Stimulated activated CD8-positive, alpha-beta memory T cell treated with anti-CD3 and anti-CD28 coated beads, Interleukin-15, amount 100 ng/mL, for 48 hours (primary cell): ENCODE results near the gene TBX3.

ENCODE experiments used
- DNase-seq, 2 donors: peaks; one replicate each; pipeline ENCODE4 v3.0.0-alpha.2; 2020; ENCODE audit warnings: low read depth in 2 of 2

TBX3 gene

GRCh38 chr12:114668151-114668885 lies 15.7 kb downstream of the TBX3 start:
- DNase-seq, result peak; percentile 24 to 25

DNA sequence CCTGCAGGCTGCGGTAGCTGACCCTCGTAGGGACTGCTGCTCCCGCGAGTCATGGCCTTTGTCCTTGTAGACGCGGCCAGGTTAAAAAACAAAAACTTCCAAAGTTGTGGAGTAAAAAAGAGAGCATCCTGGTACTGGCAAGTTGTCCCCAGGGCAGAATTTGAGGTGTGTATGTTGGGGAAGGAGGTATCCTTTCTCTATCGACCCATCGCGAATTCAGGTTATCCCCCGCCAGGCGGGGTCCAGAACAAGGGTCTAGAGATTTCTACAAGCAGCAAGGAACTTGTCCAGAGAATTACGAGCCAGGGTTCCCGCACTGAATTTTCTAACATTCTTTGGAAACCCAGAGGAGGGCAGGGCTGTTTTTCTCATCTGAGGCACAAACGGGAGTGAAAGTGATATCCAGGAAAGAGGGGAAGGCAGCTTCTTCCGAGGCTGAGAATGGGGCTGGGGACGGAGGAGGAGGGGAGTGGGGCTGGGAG lies 16.3 kb downstream of the TBX3 start:
- DNase-seq, result no peak

DNA sequence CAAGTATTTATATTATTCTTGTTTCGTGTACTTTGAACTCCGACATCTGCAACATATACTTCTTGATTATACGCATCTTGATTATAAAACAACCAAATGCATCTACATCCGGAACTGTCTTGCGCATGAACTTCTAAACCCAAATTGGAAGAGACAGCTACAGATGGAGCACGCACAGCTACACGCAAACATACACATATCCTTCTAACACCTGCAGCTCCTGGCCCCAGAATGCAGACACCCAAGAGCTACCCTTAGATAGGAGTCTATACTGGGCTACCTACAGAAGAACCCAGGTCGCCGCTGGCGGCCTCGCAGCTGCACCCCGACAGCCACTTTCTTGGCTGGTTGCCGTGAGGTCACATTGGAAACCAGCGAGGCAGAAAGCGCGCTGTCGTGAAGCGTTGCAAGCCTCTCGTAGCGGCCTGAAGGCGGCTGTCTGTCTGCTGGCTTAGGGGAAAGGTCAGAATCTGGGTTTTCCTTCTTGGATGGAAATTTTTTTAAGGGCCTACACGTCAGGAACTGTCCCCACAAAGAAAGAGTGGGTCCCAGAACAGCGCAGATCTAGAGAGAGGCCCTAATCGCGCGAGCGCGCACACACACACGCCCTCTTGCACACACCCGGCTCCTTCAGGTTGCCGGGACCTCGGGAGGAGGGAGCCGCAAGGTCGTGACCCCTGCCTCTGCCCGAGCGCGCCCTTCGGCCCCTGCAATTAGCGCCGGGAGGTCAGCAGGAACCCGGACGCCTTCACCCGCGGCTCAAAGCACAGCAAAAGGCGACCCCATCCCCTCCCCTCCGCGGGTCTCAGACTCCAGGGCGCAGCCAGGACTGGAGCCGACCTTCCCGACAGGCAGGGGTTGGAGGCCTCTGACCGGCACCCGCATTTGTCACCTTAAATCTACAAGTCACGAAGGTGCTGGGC lies 17.0 kb downstream of the TBX3 start:
- no peak for DNase-seq

DNA sequence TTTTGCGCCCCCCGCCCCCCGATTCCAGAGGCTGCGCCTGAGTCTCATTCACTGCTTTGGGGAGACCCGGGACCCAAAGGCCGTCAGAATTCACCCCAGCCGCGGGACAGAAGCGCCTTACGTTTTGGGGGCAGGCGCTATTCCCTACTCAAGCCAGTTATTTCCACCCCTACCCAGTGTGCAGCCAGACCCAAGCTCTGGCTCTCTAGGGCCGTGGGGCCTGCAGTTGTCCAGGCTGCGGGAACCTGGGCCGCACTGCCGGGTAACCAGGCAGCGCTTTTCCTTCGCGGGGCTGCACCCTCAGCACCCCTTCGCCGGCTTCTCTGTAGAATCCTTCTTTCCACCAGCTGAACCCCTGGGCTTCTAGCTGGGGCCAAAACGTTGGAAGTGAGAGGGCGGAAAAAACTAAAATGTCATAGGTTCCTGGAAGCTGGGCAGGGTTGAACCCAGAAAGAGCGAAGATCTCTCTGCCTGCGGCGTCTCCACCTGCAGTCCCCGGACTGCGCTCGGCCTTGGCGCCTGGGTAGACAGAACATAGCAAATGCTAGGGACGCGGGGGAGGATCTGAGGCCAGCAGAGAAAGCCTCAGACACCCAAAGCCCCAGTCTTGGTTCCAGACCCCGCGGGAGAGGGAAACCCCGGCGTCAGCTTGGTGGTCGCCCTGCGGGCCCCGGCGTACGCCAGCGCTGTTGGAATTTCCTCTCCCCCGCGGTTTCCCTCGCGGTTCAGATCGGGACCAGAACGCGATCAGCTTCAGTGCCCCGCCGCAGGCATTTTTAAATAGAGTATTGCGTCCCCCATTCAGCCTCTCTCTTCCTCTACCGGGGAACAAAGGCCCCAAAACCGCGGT lies 18.3 kb downstream of the TBX3 start:
- DNase-seq, result no peak

DNA sequence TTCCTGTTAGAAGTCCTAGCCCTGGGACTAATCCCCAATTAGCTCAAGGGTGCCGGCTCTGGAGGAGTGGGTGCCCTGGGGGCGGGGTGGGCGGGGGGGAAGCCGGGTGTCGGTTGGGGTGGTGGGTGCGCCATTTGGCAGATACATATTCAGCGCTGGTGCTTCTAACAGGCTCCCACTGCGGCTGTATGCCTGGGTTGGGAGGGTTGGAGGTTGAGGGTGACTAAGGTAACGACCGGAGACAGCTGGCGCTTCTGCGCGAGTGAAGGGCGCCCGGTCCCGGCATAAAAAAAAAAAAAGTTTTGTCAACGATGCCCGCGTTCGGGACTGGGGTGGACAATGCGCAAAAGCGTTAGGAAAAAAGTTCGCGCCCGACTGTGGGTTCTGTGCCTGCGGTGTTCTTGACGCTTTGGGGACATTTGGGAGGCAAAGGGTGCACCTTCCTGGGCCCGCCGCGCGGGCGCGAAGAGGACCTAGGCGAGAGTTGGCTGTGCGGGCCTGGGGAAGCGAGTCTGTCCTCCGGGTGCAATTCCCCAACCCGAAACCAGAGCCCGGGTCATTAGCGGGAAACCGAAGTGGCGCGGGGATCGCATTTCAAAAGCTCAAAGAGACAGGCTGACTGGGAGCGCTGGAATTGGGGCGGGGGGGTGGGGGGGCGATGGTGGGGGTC lies 19.2 kb downstream of the TBX3 start:
- DNase-seq, result no peak

DNA sequence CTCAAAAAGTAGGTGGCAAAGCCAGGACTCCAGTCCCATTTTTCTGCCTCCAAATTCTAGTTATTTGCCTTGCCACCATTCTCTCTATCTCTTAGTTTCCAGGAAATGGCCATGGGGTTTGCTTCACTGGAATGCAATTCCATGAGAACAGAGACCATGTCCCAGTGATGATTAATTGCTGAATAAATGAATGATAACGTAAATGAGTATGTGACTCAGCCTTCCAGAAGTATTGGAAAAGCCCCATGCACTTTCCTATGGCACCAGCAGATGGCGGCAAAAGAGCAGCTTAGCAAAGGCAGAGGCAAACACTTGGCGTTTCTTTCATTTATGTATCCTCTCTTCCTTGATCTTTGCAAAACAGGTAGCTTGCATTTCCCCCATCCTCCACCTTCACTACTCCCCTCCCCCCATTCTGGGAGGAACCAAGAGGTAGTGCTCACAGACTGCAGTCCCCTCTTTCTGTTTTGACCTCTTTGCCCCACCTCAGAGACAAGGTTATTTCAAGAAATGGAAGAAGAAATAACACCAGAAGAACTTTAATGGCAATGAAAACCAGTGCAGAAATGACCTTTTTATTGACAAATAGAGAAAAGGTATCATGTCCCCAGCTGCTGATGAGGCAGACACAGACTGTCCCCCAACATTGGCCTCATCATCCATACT lies 21.3 kb downstream of the TBX3 start:
- peak; percentile 28 to 40 for DNase-seq

GRCh38 chr12:114661245-114661644 lies 22.7 kb downstream of the TBX3 start:
- no peak for DNase-seq

DNA sequence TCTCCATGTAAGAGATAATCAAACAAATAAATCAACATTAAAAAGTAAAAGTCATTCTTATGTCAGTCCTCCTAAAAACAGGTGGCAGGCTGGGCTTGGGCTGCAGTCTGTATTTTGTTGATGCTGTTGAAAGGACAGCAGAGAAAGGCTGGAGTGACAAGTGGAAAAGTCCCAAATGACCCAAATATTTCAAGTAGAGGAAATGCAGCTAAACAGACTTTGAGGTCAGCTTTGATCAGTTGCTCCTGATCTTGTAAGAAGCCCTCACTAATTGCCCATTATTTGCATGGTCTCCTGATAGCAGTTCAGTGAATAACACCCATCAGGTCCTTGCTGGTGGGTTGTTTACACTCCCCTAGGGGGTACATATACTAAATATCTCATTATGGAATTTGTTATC lies 24.9 kb downstream of the TBX3 start:
- no peak for DNase-seq

GRCh38 chr12:114658002-114658441 lies 26.0 kb downstream of the TBX3 start:
- no peak for DNase-seq

- no peak for DNase-seq
Measured at GRCh38 chr12:114657597-114657920, 26.4 kb downstream of the TBX3 start.

GRCh38 chr12:114656906-114657596 lies 26.9 kb downstream of the TBX3 start:
- DNase-seq, result no peak

DNA sequence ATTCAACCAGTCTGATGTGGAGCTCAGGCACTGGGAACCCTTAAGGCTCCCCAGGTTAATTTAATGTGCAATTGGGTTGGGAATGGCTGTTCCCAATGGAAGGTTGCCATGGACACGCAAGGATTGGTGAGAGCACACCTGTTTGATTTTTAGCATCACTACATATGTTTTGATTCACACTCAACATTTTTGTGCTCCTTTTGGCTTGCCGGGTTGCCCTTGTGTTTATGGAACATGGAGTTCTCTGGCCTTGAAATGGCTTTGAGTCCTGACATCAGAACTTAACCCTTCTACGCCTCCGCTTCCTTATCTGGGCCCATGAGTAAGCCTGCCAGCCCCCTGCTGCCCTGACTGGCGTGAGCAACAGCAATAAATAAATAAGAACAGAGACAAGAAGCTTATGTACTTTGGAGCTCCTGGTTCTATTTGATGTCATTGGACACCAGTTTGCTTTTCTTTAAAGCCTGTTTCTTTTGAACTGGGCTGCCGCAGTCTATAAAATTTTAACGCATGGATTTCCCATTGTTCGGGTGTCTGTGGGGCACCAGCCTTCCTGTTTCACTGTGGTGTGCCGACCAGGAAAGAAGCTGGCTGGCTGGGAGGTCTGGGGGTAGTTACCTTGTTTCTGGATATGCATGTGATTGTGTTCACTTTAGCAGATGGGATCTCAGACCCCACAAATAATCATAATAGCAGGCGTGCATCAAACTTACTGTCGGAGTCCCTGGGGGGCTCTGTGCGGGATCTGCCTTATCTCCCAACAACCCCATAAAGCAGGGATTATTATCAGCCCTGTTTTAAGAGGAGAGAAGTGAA lies 27.8 kb downstream of the TBX3 start:
- no peak for DNase-seq

- no peak for DNase-seq
Measured at GRCh38 chr12:114649585-114649984, 34.4 kb downstream of the TBX3 start.

- DNase-seq, result no peak
Measured at GRCh38 chr12:114648711-114649110, 35.3 kb downstream of the TBX3 start.

DNA sequence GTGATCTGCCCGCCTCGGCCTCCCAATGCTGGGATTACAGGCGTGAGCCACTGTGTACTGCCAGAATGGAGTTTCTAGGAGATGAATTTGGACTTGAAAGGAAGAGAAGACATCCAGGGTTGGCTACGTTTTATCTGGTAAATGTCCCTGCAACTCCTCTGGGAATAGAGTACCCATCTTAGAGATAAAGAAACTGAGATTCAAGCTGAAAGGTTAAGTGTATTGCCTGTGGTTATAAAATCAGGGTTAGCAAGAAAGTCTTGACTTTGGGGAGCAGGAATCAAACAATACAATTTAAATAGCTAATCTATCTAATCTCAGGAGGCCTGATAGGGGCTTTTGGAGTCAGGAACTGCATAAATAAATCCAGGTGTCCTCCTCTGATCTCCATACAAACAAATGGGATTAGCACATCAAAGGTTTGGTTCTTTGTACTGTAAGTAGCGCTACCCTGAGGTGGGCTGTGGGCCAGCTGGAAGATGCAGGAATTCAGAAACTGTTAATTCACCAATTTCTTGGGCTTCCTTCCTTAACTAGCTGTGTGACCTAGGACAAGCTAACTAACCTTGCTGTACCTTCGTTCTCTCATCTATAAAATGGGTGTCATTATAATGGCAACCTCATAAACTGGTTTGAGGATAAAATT lies 45.1 kb downstream of the TBX3 start:
- DNase-seq, result no peak

- no peak for DNase-seq
Measured at GRCh38 chr12:114636723-114637480, 47.1 kb downstream of the TBX3 start.

DNA sequence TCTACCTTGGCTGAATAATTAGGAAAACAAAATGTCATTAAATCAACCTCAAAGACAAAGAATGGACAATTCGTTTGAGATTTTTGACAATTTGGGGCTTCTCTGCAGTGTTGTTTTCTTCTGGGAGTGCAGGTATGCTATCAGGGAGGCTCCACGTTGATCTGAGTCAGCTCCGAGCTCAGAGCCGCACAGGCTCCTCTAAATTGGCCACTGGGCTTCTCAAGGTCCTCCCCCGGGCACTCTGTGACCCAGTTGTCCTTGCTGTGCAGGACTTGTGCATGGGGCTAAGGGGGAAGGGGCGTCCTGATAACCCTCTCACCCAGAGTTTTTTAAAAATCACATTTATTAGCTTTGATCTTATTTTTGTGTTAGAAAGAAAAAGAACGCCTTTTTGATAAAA lies 52.7 kb downstream of the TBX3 start:
- DNase-seq, result no peak

DNA sequence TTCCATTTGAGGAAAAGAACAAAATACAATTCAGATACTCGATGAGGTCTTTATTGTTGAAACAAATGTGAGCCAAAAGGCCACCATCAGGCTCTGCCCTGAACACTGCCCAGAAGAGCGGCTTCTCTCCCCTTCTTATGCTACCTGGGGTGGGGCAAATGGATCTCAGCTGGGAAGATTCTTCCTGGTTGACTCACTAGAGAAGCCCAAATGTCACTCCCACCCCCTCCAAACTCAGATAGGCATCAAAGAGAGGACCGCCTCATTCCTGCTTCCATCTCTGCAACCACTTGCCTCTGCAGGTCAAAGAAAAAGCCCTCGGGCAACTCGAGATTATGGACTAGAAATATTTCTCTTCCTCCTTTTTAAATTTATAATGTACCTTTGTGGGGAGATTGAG lies 55.8 kb downstream of the TBX3 start:
- no peak for DNase-seq
